Fibroblast of lung (primary cell): Measurements from ENCODE around the gene ZBTB7C.

Experiments
- CTCF ChIP-seq, 2 donors: IDR thresholded peaks in 1 of 2; conservative IDR thresholded peaks in 1 of 2; 1 replicate in 1 of 2; 2 replicates in 1 of 2; pipeline ENCODE4 v1.5.1; 2011 to 2012; ENCODE audit warnings: low read length in 2 of 2, control low read depth in 1 of 2, inconsistent platforms in 1 of 2, low read depth in 1 of 2, mild to moderate bottlenecking in 1 of 2
- EZH2 ChIP-seq: IDR thresholded peaks from 2 replicates; pipeline ENCODE4 v1.5.1; 2012; ENCODE audit warnings: low read length, control low read depth, mild to moderate bottlenecking; ENCODE audit errors: missing control alignments

GRCh38 chr18:48136051-48136826, 272.9 kb downstream of the ZBTB7C start:
- TF ChIP-seq CTCF (conservative IDR thresholded peaks at IDR 0.05 in 1 of 2, IDR thresholded peaks at IDR 0.05 in 1 of 2; ENCODE audit: low read depth in 1 of 2, low read length in 2 of 2) = no peak
- TF ChIP-seq EZH2 = peak; percentile 79
